OCI-LY1 (cell line): ENCODE data around the gene TBX10.

Experiments used
- EZH2 ChIP-seq: fragments of 200-600 bp; sonication (generic), shearing (Covaris generic); IDR thresholded peaks from 2 replicates; pipeline ENCODE4 v1.8.0; 2017; ENCODE audit warnings: borderline replicate concordance, mixed run types, mild to moderate bottlenecking, antibody characterized with exemption, low read length, moderate library complexity, mixed read lengths
- TF ChIP-seq, protein P1 (sequence below): fragments of 200-600 bp; sonication (generic), shearing (Covaris generic); IDR thresholded peaks from 2 replicates; pipeline ENCODE4 v1.5.1; 2017; ENCODE audit warnings: mild to moderate bottlenecking, antibody characterized with exemption, low read length, moderate library complexity, mixed read lengths

DNA sequence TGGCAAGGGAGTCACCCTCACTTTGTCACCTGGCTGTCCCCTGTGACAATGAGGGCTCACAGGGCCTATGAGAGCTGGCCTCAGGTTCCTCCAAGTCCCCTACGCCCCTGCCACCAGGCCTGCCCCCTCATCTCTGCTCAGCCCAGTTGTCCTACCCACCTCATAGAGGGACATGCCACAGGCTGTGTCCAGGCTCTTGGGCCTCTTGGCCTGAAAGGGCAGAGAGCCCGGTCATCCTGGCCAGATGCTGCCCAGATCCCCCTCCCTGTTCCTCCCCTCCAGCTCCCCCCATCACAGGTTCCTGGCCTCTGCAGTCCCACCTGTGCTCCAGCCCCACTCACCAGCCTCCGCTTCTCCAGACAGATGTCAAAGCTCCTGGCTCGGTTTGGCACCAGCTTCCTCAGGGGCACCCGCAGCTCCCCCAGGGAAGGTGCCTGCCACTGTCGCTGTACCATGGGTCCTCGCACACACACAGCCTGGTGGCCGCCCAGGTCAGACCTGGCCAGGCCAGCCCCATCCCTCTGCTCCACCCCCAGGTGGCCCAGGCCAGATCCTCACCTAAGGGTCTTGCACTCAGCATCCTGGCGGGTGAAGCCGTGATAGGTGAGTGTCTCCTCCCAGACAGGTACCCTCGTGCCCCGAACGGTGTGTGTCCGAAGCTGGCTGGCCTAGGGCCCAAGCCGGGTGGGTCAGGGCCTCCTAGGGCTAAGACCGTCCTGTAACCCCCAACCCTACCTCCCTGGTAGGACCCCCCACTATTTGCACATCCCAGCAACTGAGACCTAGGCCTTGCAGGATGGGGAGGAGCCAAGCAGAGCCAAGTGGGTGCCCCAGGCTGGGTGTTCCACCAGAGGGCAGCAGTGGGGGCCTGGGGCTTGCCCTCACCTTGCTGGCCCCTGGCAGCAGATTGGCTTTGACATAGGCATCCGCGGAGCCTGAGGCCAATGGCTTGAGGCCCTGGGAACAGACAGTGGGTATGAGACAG lies 24.5 kb downstream of the TBX10 start:
- no peak for TF ChIP-seq EZH2
- TF ChIP-seq, protein P1, sequence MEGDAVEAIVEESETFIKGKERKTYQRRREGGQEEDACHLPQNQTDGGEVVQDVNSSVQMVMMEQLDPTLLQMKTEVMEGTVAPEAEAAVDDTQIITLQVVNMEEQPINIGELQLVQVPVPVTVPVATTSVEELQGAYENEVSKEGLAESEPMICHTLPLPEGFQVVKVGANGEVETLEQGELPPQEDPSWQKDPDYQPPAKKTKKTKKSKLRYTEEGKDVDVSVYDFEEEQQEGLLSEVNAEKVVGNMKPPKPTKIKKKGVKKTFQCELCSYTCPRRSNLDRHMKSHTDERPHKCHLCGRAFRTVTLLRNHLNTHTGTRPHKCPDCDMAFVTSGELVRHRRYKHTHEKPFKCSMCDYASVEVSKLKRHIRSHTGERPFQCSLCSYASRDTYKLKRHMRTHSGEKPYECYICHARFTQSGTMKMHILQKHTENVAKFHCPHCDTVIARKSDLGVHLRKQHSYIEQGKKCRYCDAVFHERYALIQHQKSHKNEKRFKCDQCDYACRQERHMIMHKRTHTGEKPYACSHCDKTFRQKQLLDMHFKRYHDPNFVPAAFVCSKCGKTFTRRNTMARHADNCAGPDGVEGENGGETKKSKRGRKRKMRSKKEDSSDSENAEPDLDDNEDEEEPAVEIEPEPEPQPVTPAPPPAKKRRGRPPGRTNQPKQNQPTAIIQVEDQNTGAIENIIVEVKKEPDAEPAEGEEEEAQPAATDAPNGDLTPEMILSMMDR, result peak; percentile 83
